ENCODE data around the gene ZNF865.
A peak's percentile ranks its signal among the peaks of the same experiment; 100 is the strongest.

Gene ZNF865

DNA sequence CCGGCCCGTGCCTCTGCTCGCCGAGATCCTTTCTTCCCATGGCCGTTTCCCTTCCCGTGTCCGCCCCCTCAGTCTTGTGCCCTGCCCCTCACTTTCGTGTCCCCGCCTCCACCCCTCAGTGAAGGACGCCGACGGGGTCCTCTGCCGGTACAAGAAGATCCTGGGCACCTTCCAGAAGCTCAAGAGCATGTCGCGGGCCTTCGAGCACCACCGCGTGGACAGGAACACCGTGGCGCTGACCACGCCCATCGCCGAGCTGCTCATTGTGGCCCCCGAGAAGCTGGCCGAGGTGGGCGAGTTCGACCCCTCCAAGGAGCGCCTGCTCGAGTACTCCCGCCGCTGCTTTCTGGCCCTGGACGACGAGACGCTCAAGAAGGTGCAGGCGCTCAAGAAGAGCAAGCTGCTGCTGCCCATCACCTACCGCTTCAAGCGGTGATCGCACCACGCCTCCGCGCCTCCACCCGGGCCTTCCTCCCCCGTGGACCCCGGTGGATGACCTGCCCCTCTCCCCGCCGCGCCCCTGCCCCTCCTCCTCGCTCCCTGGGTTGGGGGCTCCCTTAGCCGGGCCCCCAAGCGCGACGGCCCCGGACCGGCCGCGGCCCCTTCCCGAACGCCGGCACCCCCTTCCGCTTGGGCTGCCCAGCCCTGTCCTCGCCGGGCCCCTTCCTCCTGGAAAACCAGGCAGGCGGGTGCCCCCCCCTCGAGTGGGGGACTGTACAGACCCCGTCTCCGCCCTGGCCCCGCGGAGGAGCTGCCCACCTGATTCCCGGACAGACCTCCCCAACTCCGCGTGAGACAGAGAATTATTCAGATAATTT is 47.1 kb downstream of the ZNF865 start:
- no peaks in the 10 kb centered on the region for H3K9me3 Mint-ChIP-seq
- peaks cover 41% of the 10 kb centered on the region for H3K36me3 Mint-ChIP-seq (ENCODE audit: insufficient read depth)
- DNase-seq (no peak), ATAC-seq (replicated peaks) (no peak)
- H3K27me3 Mint-ChIP-seq, result peaks cover 0 to 15% of the 10 kb centered on the region in 2 donors
- H3K4me3 Mint-ChIP-seq, result peak overlapping the region in 1 of 2 donors; percentile 17
- peaks cover 23 to 31% of the 10 kb centered on the region in 2 donors for H3K4me1 Mint-ChIP-seq (ENCODE audit: low read depth in 2 of 2)
- H3K27ac Mint-ChIP-seq, result peak overlapping the region in 1 of 2 donors; percentile 98

DNA sequence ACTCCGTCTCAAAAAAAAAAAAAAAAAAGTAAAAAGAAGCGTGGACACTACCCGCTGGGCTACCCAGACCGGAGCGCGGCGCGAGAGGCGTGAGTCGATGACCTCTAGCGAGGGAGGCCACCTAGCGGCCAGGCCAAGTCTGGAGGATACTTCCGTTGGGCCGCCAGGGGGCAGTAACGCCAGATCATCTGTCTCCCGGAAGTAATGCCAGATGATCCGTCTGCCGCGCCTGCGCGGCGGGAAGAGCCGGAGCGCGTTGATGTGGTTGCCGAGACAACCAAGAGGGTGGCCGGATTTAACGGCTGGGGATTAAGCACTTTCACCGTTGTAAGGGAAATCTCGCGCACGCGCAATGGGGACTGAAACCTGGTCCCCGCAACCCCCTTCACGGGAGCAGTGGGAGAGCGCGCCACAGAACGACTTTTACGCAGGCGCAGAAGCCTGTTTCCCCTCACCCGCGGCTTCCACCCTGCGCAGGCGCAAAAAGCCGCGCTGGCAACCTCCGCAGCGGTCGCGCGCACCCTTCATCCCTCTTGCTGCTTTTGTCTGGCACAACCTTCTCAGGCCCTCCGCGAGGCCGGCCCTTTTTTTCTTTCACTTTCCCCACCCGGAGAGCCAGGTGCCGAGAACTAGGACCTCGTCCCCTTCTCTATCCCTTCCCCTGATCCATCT is 48.3 kb downstream of the ZNF865 start:
- H3K27ac Mint-ChIP-seq, result peak overlapping the region; percentile 96 to 98
- peaks cover 42% of the 10 kb centered on the region for H3K36me3 Mint-ChIP-seq (ENCODE audit: insufficient read depth)
- H3K4me1 Mint-ChIP-seq (ENCODE audit: low read depth in 2 of 2), result peaks cover 26 to 31% of the 10 kb centered on the region in 2 donors
- no peaks in the 10 kb centered on the region for H3K9me3 Mint-ChIP-seq
- DNase-seq, result peak; percentile 98 to 99 (median 99)
- peak overlapping the region; percentile 90 to 92 for H3K4me3 Mint-ChIP-seq
- H3K27me3 Mint-ChIP-seq, result peaks cover 0 to 13% of the 10 kb centered on the region in 2 donors
- ATAC-seq (replicated peaks), result peak; percentile 61

DNA sequence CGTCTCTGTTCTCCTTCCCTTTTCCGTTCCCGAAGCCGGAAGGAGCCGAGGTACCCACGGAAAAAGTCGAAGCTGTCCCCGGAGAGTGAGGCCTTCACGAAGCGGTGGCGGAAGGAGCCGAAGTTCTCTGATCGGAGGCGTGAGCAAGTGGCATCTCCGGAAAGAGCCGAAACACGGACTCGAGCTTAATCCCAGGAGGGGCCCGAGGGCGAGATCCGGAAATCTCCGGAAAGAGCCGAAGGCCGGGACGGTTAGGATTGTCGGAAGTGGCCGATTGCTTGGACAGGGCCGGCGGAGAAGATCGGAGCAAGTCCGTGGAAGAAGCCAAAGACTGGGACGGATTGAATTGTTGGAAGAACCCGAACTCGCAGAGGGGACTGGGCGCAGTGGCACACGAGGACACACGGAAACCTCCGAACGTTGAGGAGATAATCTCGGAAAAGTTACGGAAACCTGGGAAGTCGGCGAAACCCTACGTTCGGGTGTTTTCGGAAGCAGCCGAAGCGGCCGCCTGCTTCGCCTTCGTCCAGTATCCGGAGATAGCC is 48.9 kb downstream of the ZNF865 start:
- peaks cover 32% of the 10 kb centered on the region in 2 donors for H3K4me1 Mint-ChIP-seq (ENCODE audit: low read depth in 2 of 2)
- H3K9me3 Mint-ChIP-seq, result no peaks in the 10 kb centered on the region
- ATAC-seq (replicated peaks) (peak; percentile 72), DNase-seq (peak; percentile 99 to 100 (median 99))
- H3K4me3 Mint-ChIP-seq, result peak overlapping the region; percentile 90 to 92
- peaks cover 42% of the 10 kb centered on the region for H3K36me3 Mint-ChIP-seq (ENCODE audit: insufficient read depth)
- H3K27ac Mint-ChIP-seq, result peak overlapping the region; percentile 96 to 98
- peaks cover 0 to 7% of the 10 kb centered on the region in 2 donors for H3K27me3 Mint-ChIP-seq

DNA sequence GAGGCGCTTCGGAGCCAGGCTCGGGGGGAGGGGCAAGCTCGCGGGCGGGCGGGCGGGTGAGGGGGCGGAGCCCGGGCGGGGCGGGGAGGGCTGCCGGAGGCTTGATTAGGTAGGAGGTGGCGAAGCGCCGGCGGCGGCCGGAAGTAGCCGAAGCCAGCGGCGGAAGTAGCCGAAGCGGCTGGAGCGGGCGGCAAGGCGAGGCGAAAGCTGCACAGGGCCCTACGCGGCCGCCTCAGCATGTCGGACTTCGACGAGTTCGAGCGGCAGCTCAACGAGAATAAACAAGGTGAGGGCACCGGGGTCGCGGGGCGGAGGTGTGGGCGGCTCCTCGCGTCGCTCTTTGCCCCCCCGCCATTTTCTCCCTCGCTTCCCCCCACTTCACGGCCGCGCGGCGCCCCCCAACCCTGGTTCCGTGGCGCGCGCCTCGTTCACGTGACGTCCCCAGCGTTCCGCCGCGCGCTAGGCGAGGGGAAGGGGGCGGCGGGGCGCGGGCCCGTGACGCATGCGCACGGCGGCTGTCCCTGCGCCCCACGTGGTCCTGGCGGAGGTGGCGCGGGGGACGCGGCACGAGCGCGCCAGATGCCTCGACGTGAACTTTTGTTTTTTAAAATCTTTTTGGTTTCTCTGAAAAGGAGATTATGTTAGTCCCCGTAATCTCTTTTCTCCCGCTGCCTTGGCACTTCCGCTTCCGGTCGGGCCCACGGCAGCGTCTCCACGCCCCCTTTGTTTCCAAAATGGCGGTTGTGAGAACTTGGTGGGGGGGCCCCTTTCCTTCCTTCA is 49.6 kb downstream of the ZNF865 start, which contains the start of gene U2AF2:
Gene U2AF2 (plus strand): TSS at position 168 of the 780 bp plus-strand sequence. CDS start 70 bp downstream, at position 238.
- Mint-ChIP-seq H3K27ac (peak within 1 kb of the TSS; percentile 96 to 98), H3K4me1 (ENCODE audit: low read depth in 2 of 2) (peaks cover 33 to 38% of the 10 kb centered on the region in 2 donors), H3K36me3 (ENCODE audit: insufficient read depth) (peaks cover 45% of the 10 kb centered on the region), H3K27me3 (peaks cover 0 to under 1% of the 10 kb centered on the region in 2 donors), H3K9me3 (no peaks in the 10 kb centered on the region), H3K4me3 (peak within 1 kb of the TSS; percentile 90 to 92)
- ATAC-seq (replicated peaks) (peak; percentile 40), DNase-seq (peak; percentile 95 to 97 (median 96))

DNA sequence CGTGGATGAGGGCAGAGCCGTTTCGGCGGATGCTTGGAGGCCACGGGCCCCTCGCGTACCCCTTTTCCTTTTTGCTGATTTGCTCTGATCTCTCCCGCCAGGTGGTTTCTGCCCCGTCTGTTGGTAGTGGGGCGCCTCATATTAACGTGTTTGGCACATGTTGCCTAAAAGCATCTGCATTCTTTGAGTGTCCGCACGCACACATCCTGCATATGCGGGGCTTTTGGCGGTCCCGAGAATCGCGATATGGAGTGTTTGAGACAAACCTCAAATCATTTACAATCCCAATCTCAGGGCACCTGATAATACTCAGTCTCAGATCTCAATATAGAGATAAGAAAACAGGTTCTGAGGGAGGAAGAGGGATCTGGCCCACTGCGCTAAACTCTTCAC is 50.2 kb downstream of the ZNF865 start:
- H3K27me3 Mint-ChIP-seq, result no peaks in the 10 kb centered on the region
- DNase-seq (no peak), ATAC-seq (replicated peaks) (no peak)
- peaks cover 38 to 43% of the 10 kb centered on the region in 2 donors for H3K4me1 Mint-ChIP-seq (ENCODE audit: low read depth in 2 of 2)
- H3K9me3 Mint-ChIP-seq, result no peaks in the 10 kb centered on the region
- peaks cover 51% of the 10 kb centered on the region for H3K36me3 Mint-ChIP-seq (ENCODE audit: insufficient read depth)
- H3K27ac Mint-ChIP-seq, result peak overlapping the region; percentile 96 to 98
- peak overlapping the region; percentile 90 to 92 for H3K4me3 Mint-ChIP-seq

DNA sequence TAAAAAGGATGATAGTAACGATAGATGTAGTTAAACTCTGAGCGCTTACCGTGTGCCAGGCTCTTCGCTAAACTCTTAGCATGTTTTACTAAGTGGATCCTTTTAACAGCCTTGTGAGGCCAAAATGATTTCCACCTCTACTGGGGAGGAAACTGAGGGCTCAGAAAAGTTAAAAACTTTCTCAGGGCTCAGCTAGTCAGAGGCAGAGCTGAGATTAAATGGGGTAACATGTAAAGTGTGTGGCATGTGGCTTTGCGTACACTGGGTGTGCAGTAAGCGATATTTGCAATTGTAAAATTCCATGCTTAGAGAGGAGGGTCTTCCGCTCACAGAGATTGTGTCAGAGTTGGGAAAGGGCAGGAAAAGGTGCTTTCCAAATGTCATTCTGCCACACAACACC is 51.1 kb downstream of the ZNF865 start:
- no peak for DNase-seq
- no peaks in the 10 kb centered on the region for H3K27me3 Mint-ChIP-seq
- H3K27ac Mint-ChIP-seq, result peak overlapping the region; percentile 96 to 98
- H3K9me3 Mint-ChIP-seq, result no peaks in the 10 kb centered on the region
- peaks cover 38 to 44% of the 10 kb centered on the region in 2 donors for H3K4me1 Mint-ChIP-seq (ENCODE audit: low read depth in 2 of 2)
- H3K4me3 Mint-ChIP-seq, result peak overlapping the region; percentile 90 to 92
- no peak for ATAC-seq (replicated peaks)
- H3K36me3 Mint-ChIP-seq (ENCODE audit: insufficient read depth), result peaks cover 59% of the 10 kb centered on the region

DNA sequence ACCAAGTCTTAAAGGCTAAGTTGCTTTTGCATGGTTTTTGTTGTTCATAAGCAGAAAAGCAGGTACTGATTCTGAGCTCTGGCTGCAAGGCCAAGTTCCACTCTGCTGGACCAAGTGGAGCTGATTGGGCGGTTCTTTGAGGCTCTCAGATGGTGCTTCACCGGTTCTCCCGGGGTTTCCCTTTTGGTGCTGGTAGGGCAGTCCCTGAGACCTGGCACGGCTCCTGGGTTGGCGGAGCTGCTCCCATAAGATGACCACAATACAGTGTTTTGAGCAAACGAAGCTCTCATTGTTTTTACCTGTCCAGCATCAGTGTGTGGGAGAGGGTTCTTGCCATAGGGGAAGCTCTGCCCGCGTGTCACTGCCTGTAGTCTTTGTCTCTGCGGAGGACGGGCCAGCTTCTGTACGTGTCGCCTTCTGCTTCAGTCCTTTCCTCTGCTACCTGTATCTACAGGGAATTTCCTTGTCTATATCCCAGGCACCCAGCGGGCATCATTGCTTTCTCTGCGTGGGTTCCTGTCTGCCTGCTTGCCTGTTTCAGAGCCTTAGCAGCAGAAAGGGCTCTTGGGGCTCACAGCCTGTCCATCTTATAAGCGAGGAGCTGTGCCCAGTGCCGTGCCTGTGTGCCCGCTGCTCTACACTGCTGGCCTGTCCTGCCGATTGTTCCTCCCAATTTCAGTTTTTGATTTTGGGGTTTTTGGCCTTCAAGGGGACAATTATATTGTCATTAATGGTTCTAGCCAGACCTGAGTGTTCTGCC is 51.7 kb downstream of the ZNF865 start:
- Mint-ChIP-seq H3K27me3 (no peaks in the 10 kb centered on the region), H3K4me3 (peak overlapping the region; percentile 90 to 92), H3K4me1 (ENCODE audit: low read depth in 2 of 2) (peaks cover 41 to 51% of the 10 kb centered on the region in 2 donors), H3K27ac (peak overlapping the region; percentile 88 to 98), H3K9me3 (no peaks in the 10 kb centered on the region), H3K36me3 (ENCODE audit: insufficient read depth) (peaks cover 65% of the 10 kb centered on the region)
- ATAC-seq (replicated peaks) (no peak), DNase-seq (no peak)

DNA sequence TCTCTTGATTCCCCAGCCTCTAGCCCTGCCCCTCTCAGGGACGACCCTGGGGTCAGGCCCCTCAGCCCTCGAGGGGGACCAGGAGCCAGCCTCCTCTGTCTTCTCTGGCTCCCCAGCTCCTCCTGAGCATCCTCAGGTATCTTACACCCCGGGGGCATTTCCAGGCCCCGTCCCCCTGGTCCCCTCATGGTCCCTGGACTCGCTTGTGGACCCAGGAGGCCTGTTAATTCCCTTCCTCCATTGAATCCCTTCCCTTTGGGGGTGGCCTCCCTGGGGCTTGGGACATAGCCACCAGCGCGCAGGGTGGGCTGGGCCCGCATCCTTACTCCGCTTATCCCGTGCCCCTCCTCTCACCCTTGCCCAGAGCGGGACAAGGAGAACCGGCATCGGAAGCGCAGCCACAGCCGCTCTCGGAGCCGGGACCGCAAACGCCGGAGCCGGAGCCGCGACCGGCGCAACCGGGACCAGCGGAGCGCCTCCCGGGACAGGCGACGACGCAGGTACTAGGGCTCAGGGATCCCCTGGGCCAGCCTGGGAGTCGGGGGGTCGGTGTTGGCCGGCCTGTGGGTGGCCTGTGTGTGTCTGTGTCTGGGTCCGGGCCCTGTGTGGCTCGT is 53.5 kb downstream of the ZNF865 start:
- Mint-ChIP-seq H3K9me3 (no peaks in the 10 kb centered on the region), H3K27ac (peak overlapping the region; percentile 82 to 88), H3K36me3 (ENCODE audit: insufficient read depth) (peaks cover 77% of the 10 kb centered on the region), H3K4me3 (peak overlapping the region; percentile 90 to 92), H3K4me1 (ENCODE audit: low read depth in 2 of 2) (peaks cover 51 to 56% of the 10 kb centered on the region in 2 donors), H3K27me3 (no peaks in the 10 kb centered on the region)
- DNase-seq (no peak), ATAC-seq (replicated peaks) (no peak)

DNA sequence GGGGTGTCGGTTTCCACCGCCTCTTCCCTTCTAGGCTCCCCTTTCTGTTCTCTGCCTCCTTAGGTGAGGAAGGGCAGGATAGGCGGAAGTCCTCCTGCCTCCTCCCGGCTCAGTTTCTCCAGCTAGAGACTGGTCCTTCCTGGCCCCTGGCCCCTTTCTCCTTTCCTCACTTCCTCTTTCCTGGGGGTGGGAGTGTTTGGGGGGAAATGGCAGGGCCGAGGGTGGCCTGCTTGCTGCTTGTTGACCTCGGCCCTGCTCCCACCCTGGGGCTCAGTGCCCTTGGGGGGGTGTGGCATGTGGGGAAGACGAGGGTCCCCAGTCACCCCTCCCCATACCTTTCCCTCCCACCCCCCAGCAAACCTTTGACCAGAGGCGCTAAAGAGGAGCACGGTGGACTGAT is 54.4 kb downstream of the ZNF865 start:
- H3K27me3 Mint-ChIP-seq, result no peaks in the 10 kb centered on the region
- H3K9me3 Mint-ChIP-seq, result no peaks in the 10 kb centered on the region
- peak overlapping the region; percentile 82 to 88 for H3K27ac Mint-ChIP-seq
- peak overlapping the region; percentile 69 to 90 for H3K4me3 Mint-ChIP-seq
- ATAC-seq (replicated peaks) (no peak), DNase-seq (no peak)
- H3K4me1 Mint-ChIP-seq (ENCODE audit: low read depth in 2 of 2), result peaks cover 53 to 56% of the 10 kb centered on the region in 2 donors
- H3K36me3 Mint-ChIP-seq (ENCODE audit: insufficient read depth), result peaks cover 76% of the 10 kb centered on the region

DNA sequence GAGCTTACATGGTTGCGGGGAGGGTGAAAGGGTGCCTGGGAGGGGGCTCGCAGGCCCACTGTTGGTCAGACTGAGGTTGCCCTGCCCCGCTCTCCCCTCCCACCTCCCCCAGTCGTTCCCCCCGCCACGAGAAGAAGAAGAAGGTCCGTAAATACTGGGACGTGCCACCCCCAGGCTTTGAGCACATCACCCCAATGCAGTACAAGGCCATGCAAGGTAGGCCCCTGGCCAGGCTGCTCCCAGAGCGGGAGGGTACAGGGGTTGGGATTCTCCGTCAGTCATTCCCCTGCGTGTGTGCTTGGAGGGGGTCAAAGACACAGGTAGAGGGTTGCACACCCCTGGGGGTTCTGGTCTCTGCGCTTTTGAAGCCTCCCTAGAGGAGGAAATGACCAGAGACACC is 55.0 kb downstream of the ZNF865 start:
- ATAC-seq (replicated peaks) (no peak), DNase-seq (no peak)
- Mint-ChIP-seq H3K9me3 (no peaks in the 10 kb centered on the region), H3K36me3 (ENCODE audit: insufficient read depth) (peaks cover 75% of the 10 kb centered on the region), H3K27ac (peak overlapping the region in 1 of 2 donors; percentile 82), H3K4me3 (no peak overlapping the region), H3K27me3 (no peaks in the 10 kb centered on the region), H3K4me1 (ENCODE audit: low read depth in 2 of 2) (peaks cover 56% of the 10 kb centered on the region in 2 donors)

DNA sequence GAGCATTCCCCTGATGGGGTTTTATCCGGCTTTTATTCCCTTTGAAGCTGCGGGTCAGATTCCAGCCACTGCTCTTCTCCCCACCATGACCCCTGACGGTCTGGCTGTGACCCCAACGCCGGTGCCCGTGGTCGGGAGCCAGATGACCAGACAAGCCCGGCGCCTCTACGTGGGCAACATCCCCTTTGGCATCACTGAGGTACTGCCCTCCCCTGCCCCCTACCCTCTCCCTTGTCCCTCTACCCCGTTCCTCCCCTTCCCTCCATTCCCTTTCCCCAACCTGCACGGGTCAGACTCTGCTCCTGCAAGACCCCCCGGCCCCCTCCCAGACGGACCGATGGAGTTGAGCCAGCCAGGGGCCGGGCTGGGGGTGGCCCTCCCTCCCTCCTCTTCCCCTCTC is 55.5 kb downstream of the ZNF865 start:
- Mint-ChIP-seq H3K4me1 (ENCODE audit: low read depth in 2 of 2) (peaks cover 52 to 54% of the 10 kb centered on the region in 2 donors), H3K27me3 (no peaks in the 10 kb centered on the region), H3K27ac (peak overlapping the region in 1 of 2 donors; percentile 82), H3K4me3 (no peak overlapping the region), H3K9me3 (no peaks in the 10 kb centered on the region), H3K36me3 (ENCODE audit: insufficient read depth) (peaks cover 77% of the 10 kb centered on the region)
- ATAC-seq (replicated peaks) (no peak), DNase-seq (no peak)

DNA sequence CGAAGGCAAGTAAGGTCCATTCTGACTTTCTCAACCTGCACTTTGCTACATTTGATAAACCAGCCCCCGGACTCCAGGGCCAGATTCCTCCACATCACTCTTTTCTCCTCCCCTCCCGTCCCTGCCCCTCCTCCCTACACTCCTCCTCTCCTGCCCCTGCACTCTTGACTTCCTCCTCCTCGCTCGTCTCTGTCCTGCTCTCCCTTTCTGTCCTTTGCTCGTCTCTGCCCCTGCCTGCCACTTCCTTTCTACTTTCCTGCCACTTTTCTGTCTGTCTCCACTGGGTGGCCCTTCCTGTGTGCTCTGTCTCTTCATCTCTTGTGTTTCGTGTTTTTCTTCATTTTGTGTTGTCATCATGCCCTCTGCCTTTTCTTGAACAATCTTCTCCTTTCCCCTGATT is 56.4 kb downstream of the ZNF865 start:
- Mint-ChIP-seq H3K27me3 (no peaks in the 10 kb centered on the region), H3K27ac (peak overlapping the region in 1 of 2 donors; percentile 35), H3K36me3 (ENCODE audit: insufficient read depth) (peaks cover 78% of the 10 kb centered on the region), H3K4me1 (ENCODE audit: low read depth in 2 of 2) (peaks cover 44 to 52% of the 10 kb centered on the region in 2 donors), H3K4me3 (no peak overlapping the region), H3K9me3 (no peaks in the 10 kb centered on the region)
- no peak for ATAC-seq (replicated peaks)
- DNase-seq, result no peak
